Stimulated activated CD8-positive, alpha-beta memory T cell treated with anti-CD3 and anti-CD28 coated beads, Interleukin-4, amount 100 ng/mL, for 1 hour (primary cell): Measurements from ENCODE around the gene C1orf56.

Experiments
- DNase-seq, 2 donors: peaks; one replicate each; pipeline ENCODE4 v3.0.0-alpha.2; 2020; ENCODE audit warnings: low read depth in 2 of 2, low spot score in 1 of 2

C1orf56 gene, protein sequence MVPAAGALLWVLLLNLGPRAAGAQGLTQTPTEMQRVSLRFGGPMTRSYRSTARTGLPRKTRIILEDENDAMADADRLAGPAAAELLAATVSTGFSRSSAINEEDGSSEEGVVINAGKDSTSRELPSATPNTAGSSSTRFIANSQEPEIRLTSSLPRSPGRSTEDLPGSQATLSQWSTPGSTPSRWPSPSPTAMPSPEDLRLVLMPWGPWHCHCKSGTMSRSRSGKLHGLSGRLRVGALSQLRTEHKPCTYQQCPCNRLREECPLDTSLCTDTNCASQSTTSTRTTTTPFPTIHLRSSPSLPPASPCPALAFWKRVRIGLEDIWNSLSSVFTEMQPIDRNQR

DNA sequence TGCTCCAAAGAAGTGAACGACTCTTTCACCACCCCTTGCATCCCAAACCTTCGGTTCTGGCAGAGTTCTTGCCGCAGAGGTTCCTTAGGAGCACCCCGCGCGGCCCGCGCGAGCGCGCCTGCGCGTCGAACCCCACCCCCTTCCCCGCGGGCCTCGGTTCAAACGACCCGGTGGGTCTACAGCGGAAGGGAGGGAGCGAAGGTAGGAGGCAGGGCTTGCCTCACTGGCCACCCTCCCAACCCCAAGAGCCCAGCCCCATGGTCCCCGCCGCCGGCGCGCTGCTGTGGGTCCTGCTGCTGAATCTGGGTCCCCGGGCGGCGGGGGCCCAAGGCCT is at the start of gene C1orf56:
Gene C1orf56 (plus strand): TSS at position 161 of the 334 bp plus-strand sequence. CDS start 97 bp downstream, at position 258.
- DNase-seq, result peak in 1 of 2 donors; percentile 32

DNA sequence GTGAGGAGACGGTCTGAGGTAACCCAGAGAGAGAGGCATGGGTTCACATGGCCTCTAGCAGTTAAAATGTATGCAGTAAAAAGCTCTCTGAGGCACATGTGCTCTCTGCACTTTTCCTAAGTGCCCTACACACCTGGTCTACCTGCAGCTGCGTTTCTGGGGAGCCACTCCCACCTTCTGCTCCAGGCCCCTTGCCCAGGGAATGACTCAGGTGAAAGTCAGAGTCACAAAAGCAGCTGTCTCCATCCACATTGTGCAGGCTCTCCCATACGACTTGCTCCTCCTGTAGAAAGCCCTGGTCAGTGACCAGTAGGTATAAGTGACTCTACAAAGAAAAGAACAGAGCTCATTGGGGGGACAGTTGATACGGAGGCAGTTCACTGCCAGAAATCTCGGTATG is 49.6 kb upstream of the C1orf56 start:
- no peak for DNase-seq

- DNase-seq, result no peak
These were observed 48.4 kb upstream of the C1orf56 start for GRCh38 chr1:150999051-150999674.

GRCh38 chr1:150999926-151000325 is 47.6 kb upstream of the C1orf56 start:
- DNase-seq, result no peak

GRCh38 chr1:151000408-151000807 is 47.1 kb upstream of the C1orf56 start:
- DNase-seq, result no peak

DNA sequence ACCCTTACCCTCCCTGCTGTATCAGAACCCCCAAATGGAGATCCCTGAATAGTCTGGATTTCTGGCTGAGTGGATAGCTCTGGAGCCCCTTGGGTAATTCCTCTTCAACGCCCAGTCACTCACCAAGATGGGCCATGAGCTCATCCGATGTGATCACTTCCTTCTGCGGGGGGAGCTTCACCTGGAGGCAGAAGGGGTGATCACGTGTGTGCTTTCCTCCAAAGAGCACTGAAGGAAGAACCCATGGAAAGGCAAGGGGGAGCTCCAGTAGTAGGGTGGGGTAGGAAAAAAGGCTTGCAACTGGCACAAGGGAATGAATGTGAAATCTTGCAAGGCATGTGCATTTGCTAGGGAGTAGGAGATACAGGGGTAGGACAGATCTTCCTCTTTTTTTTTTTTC is 45.9 kb upstream of the C1orf56 start:
- DNase-seq, result no peak

DNA sequence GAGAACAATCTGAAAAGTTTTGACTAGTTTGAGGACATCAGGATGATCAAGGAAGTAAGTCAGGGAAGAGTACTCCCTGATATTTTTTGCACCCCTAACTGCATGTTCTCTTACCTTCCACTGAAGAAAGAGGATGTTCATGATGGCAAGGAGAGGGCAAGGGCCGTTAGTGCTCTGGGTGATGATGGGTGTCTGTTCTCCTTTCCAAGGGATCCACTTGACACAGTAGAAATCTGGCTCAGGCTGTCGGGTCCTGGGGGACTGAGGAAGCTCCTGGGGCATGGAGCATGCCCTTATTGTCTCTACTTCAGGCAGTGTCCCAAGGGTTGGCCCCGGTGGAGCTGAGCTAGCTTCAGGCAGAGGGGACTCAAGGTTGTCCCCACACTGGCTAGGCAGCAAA is 45.5 kb upstream of the C1orf56 start:
- DNase-seq, result no peak

DNA sequence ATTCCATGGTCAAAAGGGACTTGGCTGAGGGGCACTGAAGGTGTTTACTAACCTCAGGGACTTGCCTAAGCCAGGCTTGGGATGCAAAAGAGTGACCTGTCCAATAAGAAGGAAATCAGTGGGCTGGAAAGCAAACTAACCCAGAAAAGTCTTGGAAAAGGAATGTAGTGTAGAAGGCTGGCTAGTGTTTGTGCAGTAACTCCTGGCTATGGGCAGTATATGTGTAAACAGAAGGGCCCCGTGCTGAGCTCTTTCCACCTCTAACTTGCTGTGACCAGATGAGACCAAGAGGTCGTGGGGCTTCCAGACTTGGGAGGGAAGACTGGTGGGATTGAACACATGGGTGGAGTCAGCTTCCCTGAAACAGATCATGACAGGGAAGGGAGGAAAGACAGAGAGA is 44.9 kb upstream of the C1orf56 start:
- DNase-seq, result no peak

DNA sequence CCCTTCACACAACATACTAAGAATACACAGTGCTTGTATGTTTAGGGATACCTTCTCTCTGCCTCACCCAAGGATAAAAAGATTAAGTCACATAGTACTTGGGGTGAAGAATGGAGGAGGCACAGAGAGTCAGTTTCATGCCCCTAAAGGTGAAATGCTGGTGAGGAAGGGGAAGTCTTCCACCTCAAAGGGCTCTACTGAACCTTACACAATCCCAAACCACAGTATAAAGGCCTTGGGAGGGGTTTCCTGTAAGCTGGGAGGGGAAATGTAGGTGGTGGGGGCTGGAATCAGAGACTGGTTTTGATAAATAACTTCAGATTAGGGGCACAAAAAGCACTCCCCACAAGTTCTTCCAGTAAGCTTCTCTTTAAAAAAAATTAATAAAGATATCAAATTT is 44.4 kb upstream of the C1orf56 start:
- no peak for DNase-seq

GRCh38 chr1:151005729-151006319 is 41.7 kb upstream of the C1orf56 start:
- DNase-seq, result no peak

GRCh38 chr1:151006327-151007052 is 41.1 kb upstream of the C1orf56 start, which contains the start of gene MINDY1:
MINDY1 (minus strand) TSS chr1:151006902; CDS start chr1:151002617, 4,285 bp downstream.
- no peak for DNase-seq

DNA sequence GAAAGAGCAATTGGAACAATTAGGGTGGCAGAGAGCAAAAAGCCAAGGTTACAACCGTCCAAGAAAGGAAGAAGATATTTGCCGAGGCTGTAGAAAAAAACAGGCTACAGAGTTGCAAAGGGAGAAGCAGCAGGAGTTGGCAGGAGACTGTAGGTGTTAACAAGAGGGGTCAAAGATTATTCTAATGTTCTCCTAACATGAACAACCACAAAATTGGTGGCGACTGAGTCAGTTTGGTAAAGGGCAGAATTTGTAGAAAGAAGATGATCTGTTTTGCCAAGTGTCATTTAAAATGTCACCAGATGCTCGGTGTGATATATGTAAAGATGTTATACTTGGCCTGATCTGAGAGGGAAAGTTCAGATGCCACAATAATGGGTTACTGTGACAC is 39.7 kb upstream of the C1orf56 start:
- DNase-seq, result no peak

DNA sequence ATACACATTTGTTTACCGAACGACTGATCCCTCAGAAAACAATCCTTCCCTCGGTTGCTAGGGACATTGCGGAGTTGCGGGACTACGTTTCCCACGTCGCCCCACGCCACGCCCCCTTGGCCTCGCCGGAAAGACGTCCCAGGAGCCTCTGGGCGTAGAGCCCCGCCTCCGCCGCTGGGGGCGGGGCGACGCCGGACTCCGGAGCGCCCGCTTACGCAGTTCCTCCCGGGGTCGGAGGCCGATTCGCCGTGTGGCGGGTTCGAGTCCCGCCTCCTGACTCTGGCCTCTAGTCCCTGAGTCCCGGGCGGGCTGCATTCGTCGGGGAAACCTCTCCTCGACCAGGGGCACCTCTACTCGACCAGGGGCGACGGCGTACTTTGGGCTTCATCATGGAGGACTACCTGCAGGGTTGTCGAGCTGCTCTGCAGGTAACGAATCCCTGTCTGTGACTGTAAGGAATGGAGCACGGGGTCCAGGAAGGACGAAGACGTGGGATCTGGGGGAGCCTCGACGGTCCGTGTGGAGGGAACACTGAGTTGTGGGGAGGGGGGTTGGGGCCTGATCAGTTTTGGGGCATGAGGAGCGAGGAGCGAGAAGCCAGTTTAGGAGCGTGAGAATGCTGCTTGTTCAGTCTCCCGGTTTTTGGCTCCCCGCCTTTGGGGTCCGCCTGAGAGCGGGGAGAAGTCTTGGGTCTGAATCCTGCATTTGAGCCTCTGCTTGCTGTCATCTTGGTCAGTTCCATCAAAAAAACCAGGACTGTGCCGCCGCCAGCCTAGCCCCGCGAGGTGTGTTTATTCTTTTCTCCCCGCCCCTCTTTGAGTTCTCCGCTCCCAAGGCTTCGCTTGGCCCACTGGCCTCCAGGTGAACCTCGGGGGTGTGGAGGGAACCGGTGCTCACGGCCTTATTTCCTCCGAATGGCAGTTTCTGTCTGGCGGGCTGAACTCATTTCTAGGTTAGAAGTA is 39.0 kb upstream of the C1orf56 start, which contains the start of gene PRUNE1:
Gene PRUNE1 (plus strand): TSS at position 206 of the 962 bp plus-strand sequence. CDS start 184 bp downstream, at position 390.
- DNase-seq, result peak; percentile 92 to 95

DNA sequence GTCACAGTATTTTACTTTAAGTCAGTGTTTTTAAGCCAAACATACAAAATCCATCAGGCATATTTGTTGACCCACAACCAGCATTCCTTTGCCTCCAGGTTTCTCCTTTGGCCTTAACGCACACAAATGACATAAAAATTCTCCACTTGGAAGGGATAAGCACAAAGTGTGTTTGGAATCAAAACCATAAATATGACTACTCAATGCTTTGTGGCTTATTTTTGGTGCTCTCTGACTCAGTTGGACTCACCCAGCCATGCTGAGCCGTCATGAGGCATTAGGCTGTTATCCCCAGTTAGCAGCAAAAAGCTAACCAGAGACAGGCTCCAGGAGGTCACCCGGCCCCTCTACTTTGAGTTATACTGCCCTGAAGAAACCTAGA is 38.4 kb upstream of the C1orf56 start:
- no peak for DNase-seq

GRCh38 chr1:151009674-151010345 is 37.7 kb upstream of the C1orf56 start:
- DNase-seq, result no peak

DNA sequence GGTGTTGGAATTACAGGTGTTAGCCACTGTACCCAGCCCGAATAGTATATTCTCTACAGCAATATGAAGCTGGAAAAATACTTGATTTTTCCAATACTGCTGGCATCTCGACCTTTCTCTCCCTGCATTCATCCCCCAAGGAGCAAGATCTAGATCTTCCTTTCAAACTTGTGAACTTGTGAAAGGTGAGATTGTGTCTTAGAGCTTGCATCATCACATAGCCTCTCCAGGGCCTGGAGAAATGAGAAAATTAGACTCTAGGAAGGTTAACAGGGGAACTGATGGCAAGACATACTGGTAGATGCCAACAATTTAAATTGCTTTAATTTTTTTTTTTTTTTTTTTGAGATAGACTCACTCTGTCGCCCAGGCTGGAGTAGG is 37.2 kb upstream of the C1orf56 start:
- no peak for DNase-seq

DNA sequence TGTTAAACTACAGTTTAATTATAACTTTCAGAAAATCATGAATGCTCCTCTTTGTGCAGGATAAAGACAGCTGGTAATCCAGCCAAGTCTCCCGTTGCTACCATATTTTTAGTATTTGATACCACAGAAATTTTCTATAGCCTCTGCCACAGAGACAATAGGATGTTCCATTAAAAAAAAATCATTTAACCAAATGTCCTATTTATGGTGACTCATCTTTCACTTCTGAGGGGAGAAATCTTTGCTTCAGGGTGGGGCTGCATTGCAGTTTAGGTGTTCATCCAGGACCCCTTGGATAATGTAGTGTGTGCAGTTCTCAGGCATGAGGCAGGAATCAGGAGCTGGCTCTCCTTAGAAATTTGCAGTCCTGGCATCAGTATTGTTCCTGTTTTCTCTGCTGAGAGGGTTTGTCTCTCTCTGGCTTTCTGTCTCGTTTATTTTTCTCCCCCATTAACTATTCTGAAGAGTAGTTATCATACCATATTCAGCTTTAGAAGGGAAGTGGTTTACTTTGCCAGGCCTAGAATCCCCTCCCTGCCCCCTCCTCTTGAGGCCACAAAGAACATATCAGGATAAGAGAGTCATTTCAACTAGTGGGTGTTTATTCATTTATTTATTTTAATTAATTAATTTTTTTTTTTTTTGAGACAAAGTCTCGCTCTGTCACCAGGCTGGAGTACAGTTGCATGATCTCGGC is 36.2 kb upstream of the C1orf56 start:
- DNase-seq, result no peak

GRCh38 chr1:151012684-151013471 is 34.7 kb upstream of the C1orf56 start:
- no peak for DNase-seq

DNA sequence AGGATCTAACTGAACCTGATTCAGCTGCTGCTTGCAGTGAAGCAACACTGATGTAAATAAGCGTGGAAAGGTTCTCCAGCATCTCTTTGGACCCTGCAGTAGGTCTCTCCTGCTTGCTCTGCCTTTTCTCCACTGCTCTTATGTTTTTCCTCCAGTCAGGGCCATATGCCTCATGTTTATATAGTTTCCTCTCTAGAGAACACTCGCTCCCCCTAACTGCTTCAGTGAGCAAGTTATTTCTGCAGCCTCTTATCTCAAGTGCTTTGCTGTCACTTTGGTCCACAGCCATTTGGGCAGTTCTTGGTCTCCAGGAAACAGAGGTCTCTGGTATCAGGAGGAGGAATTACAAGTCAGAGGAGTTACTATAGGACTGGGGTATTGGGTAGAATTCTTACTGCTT is 34.0 kb upstream of the C1orf56 start:
- DNase-seq, result no peak
